Measurements from ENCODE around the gene BRINP2. TPM values are rescaled to one million over a fixed set of nuclear protein-coding genes. Genes with fewer than 3 reads are reported as not detected.

Gene BRINP2
- total and polyA plus RNA-seq, 9 donors, result 0.02 to 0.70 (median 0.16) TPM; not detected in 3

- no peak overlapping the region for H3K27ac ChIP-seq
- H3K4me1 ChIP-seq (ENCODE audit: insufficient read depth), result no peaks in the 10 kb centered on the region
- 75 to 88% (median 78%) methylated on average over 2 of the region's 2 CpGs for WGBS, 3 donors
- TF ChIP-seq CTCF (IDR thresholded peaks at IDR 0.05), result no peak
- TF ChIP-seq EP300 (IDR thresholded peaks at IDR 0.05), result no peak
- no peak for TF ChIP-seq POLR2A (IDR thresholded peaks at IDR 0.05)
- no peak for DNase-seq
- H3K4me3 ChIP-seq, result no peak overlapping the region
- H3K9me3 ChIP-seq, result no peaks in the 10 kb centered on the region
- no peaks in the 10 kb centered on the region for H3K27me3 ChIP-seq
- intact Hi-C loops (cut with DNase I), result no loop called here
- H3K36me3 ChIP-seq, result no peaks in the 10 kb centered on the region
Observed at GRCh38 chr1:177198243-177198642, 27.5 kb downstream of the BRINP2 start.

GRCh38 chr1:177200290-177200689 lies 29.5 kb downstream of the BRINP2 start:
- H3K4me3 ChIP-seq, result no peak overlapping the region
- H3K27me3 ChIP-seq, result no peaks in the 10 kb centered on the region
- 62 to 70% (median 66%) methylated on average over 4 of the region's 4 CpGs for WGBS, 3 donors
- DNase-seq, result no peak
- H3K27ac ChIP-seq, result no peak overlapping the region
- no peaks in the 10 kb centered on the region for H3K36me3 ChIP-seq
- H3K4me1 ChIP-seq (ENCODE audit: insufficient read depth), result no peaks in the 10 kb centered on the region
- H3K9me3 ChIP-seq, result no peaks in the 10 kb centered on the region
- TF ChIP-seq CTCF (IDR thresholded peaks at IDR 0.05) (no peak), POLR2A (IDR thresholded peaks at IDR 0.05) (no peak), EP300 (IDR thresholded peaks at IDR 0.05) (no peak)
- intact Hi-C loops (cut with DNase I), result no loop called here

- H3K27ac ChIP-seq, result no peak overlapping the region
- no peaks in the 10 kb centered on the region for H3K9me3 ChIP-seq
- H3K36me3 ChIP-seq, result no peaks in the 10 kb centered on the region
- H3K4me3 ChIP-seq, result no peak overlapping the region
- DNase-seq, result no peak
- no peaks in the 10 kb centered on the region for H3K27me3 ChIP-seq
- peaks cover 5% of the 10 kb centered on the region for H3K4me1 ChIP-seq (ENCODE audit: insufficient read depth)
- intact Hi-C loops (cut with DNase I), result no loop called here
- TF ChIP-seq POLR2A (IDR thresholded peaks at IDR 0.05) (no peak), EP300 (IDR thresholded peaks at IDR 0.05) (no peak), CTCF (IDR thresholded peaks at IDR 0.05) (no peak)
Observed at GRCh38 chr1:177206831-177207355, 36.1 kb downstream of the BRINP2 start.

GRCh38 chr1:177208920-177209319 lies 38.2 kb downstream of the BRINP2 start:
- DNase-seq, result no peak
- H3K27me3 ChIP-seq, result no peaks in the 10 kb centered on the region
- peaks cover 5% of the 10 kb centered on the region for H3K4me1 ChIP-seq (ENCODE audit: insufficient read depth)
- no peaks in the 10 kb centered on the region for H3K9me3 ChIP-seq
- no peaks in the 10 kb centered on the region for H3K36me3 ChIP-seq
- no peak overlapping the region for H3K4me3 ChIP-seq
- TF ChIP-seq CTCF (IDR thresholded peaks at IDR 0.05), result no peak
- intact Hi-C loops (cut with DNase I), result no loop called here
- 66 to 77% (median 70%) methylated on average over 4 of the region's 4 CpGs for WGBS, 3 donors
- no peak overlapping the region for H3K27ac ChIP-seq
